IPS DF 19.7 (cell line): ENCODE results near the gene DIP2C.
"Not testable (repeated sequence)": the region's sequence is repeated elsewhere in the genome, so short reads cannot be mapped to it uniquely, and the experiment has no call there.

Source experiments
- DNase-seq: peaks from one replicate; pipeline ENCODE4 v3.0.0-alpha.2; 2013; ENCODE audit warnings: low read depth, low spot score

The DIP2C gene

GRCh38 chr10:596131-596530, 93.3 kb downstream of the DIP2C start:
- not testable (repeated sequence) for DNase-seq

GRCh38 chr10:595473-595872, 94.0 kb downstream of the DIP2C start:
- DNase-seq, result no peak

DNA sequence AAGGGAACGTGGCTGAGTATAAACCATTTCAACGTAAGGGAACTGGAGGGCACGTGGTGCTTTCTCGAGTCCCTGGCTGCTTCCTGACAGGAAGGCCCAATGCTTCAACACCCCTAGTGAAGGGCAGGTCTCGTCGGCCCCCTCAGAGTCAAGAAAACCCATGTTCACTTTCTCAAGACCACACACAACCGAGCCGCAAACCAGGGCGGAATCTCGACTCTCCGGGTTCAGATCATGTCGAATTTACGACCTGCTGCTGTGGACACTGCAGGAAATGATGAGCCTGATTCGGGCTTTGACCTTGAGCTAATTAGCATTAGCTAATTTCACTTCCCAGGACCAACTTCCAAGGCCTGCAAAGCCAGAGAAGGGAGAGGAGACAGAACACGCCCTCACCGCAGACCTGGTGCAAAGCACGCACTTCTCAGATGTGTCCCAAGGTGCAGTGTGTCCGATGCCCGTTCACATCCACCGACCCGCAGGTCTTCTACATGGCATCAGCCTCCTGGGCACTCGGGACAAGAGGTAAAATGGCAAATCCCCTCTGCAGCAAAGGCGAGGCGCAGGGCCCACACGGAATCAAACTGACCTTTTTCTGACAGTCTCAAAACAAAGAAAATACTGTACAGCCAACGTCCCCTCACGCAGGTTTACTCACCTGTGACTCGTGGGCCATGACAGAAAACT, 94.7 kb downstream of the DIP2C start:
- DNase-seq, result no peak

GRCh38 chr10:593901-594457, 95.5 kb downstream of the DIP2C start:
- no peak for DNase-seq

GRCh38 chr10:593421-593820, 96.0 kb downstream of the DIP2C start:
- no peak for DNase-seq

DNA sequence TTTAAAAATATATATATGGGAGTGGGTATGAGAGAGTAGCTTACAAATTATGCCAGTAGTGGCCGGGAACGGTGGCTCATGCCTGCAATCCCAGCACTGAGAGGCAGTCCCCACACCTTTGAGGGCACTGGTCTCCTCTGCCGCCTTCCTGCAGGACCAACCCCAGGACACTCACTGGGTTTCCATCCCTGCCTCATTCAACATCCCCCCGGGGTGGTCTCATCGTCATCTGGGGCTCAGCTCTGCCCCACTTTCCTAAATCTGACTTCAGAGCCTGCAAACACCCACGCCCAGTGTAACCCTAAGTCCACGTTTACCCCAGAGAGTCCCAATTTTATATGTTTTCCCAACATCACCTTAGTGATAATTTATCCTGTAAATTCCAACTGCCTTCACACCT, 96.5 kb downstream of the DIP2C start:
- no peak for DNase-seq

GRCh38 chr10:591646-592045, 97.8 kb downstream of the DIP2C start:
- no peak for DNase-seq

DNA sequence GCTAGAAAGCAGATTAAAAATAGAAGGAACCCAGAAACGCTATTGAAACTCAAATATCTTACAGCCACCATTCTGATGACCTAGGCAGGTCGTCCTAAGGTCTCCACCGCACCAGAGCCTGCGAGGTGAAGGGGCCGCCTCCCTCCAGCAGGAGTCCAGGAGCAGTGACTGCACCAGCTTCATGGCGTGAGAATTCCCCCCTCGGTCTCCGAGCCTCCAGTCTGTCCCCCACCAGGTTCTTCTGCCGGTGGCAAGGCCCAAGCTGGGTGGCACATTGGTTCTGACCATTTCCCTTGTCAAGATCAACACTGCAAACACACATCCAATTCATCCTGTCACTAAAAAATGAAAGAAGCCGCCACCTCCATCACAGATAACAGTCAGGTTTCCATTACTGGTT, 98.7 kb downstream of the DIP2C start:
- DNase-seq, result no peak

- no peak for DNase-seq
Measured at GRCh38 chr10:589961-590680, 99.3 kb downstream of the DIP2C start.

DNA sequence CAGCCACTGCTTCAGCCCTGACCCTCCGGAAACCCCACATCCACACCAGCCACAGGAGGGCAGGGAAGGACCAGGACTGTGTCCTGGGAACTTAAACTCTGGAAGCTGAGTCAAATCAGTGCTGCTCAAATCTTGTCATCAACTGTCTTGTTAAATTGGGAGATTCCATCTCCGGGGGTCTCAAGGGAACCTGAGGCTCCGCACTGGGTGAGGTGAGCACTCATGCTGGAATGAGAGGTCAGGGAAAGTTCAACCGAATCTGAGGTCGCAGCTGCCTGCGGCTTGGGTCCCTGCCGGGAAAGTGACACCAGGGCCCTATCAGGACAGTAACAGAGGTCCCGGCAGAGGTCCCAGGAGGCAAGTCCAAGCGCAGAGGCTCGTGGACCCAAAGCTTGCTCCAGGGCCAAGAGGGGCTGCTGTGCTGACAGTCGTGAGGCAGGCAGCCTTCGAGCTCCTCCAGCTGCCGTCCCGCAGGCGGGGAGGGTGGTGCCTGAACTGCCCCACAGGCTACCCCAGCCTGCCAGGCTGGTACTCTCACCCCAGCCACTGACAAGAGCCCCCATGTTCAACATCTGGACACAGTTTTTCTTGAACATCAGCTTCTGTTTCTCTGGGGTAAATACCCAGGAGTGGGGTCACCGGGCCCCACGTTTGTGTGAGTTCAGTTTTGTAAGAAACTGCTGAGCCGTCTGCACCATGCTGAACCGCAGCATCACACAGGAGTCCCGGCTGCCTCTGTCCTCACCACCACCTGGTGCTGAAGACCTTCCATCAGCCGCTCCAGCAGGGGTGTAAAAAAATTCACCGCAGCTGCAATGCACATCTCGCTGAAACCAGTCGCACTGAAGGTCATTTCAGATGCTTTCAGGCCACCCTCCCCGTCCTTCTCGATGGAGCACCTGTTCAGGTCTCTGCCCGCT, 101.0 kb downstream of the DIP2C start:
- DNase-seq, result no peak

DNA sequence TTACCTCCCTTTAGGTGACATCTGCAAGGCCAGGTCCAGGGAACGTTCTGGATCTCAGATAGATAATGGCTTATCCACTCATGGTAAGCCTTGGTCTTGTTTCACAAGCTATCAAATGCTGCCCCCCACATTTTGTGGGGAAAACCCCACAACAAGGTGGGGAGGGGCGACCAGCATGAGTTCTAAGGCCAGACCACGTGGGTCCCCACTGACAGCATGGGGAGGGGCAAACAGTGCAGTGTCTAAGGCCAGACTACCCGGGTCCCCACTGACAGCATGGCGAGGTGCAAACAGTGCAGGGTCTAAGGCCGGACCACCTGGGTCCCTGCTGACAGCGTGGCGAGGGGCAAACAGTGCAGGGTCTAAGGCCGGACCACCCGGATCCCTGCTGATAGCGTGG, 102.8 kb downstream of the DIP2C start:
- no peak for DNase-seq

- no peak for DNase-seq
Measured at GRCh38 chr10:586151-586550, 103.3 kb downstream of the DIP2C start.

GRCh38 chr10:585502-585901, 104.0 kb downstream of the DIP2C start:
- DNase-seq, result no peak

DNA sequence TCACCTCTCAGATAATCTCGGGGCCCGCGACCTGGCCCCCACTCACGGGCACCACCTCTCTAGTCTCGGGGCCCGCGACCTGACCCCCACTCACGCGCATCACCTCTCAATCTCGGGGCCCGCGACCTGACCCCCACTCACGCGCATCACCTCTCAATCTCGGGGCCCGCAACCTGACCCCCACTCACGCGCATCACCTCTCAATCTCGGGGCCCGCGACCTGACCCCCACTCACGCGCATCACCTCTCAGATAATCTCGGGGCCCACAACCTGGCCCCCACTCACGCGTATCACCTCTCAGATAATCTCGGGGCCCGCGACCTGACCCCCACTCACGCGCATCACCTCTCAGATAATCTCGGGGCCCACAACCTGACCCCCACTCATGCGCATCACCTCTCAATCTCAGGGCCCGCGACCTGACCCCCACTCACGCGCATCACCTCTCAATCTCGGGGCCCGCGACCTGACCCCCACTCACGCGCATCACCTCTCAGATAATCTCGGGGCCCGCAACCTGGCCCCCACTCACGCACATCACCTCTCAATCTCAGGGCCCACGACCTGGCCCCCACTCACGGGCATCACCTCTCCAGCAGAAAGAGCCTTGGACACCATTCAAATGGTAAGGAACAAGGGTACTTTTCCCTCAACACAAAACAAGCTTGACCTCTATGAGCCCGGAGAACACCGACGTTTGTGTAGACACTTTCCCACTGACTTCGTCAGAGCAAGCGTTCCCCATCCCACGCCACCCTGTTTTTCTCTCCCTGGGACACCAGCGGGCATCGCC, 104.8 kb downstream of the DIP2C start:
- not testable (repeated sequence) for DNase-seq

GRCh38 chr10:583433-583832, 106.0 kb downstream of the DIP2C start:
- DNase-seq, result no peak

DNA sequence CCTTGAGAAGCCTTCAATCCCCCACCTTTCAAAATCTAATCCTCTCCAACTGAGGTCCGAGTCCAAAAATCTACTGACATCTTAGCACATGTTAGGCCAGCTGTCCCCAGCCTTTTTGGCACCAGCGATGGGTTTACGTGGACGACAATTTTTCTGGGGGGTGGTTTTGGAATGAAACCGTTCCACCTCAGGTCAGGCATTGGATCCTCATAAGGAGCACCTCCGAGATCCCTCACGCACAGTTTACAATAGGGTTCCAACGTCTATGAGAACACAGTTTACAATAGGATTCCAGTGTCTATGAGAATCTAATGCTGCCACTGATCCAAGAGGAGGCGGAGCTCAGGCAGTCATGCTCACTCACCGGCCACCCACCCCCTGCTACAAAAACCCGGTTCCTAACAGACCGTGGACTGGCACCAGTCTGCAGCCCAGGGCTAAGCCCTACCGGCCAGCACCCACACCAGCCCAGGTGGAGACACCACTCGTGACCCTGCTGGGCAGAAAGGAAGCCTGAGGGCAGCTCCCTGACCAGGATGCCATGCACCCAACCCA, 107.6 kb downstream of the DIP2C start:
- DNase-seq, result no peak

- no peak for DNase-seq
Measured at GRCh38 chr10:580778-581177, 108.7 kb downstream of the DIP2C start.

GRCh38 chr10:576130-576465, 113.4 kb downstream of the DIP2C start:
- DNase-seq, result no peak

DNA sequence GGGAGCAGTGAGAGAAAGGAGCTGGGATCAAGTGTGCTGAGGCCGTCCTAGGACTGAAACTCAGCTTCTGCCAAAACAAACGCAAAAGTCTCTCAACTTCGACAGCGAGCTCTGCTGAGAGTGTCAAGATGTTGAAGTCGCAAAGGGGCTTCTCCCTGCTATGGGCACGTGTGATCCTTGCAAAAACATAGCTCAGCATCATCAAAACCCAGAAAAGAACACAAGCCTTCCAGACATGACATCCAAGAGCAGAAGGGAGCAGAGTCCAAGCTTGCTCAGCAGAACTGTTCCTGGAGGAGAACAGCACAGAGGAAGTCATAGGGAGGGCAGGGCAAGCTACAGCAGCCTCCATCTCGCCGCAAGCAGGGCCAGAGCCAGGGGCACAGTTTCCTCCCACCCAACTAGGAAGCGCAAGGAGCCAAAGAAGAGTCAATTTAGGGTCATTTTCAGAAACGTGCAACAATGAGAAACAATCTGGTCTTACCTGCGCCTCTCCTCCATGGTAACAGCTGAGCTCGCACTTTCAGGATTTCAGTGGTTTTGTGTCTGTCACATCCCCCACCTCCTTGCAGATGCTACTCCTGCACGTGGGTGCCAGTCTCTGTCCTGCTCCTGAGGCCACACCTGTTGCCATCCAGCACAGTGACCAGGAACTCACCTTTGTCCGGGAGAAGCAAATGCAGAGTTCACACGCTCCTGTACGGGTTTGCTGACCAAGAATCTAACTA, 113.9 kb downstream of the DIP2C start:
- DNase-seq, result no peak

- DNase-seq, result no peak
Measured at GRCh38 chr10:572696-573095, 116.8 kb downstream of the DIP2C start.
